Measurements from ENCODE around the gene SEZ6L.
A peak's percentile ranks its signal among the peaks of the same experiment; 100 is the strongest.

DNA sequence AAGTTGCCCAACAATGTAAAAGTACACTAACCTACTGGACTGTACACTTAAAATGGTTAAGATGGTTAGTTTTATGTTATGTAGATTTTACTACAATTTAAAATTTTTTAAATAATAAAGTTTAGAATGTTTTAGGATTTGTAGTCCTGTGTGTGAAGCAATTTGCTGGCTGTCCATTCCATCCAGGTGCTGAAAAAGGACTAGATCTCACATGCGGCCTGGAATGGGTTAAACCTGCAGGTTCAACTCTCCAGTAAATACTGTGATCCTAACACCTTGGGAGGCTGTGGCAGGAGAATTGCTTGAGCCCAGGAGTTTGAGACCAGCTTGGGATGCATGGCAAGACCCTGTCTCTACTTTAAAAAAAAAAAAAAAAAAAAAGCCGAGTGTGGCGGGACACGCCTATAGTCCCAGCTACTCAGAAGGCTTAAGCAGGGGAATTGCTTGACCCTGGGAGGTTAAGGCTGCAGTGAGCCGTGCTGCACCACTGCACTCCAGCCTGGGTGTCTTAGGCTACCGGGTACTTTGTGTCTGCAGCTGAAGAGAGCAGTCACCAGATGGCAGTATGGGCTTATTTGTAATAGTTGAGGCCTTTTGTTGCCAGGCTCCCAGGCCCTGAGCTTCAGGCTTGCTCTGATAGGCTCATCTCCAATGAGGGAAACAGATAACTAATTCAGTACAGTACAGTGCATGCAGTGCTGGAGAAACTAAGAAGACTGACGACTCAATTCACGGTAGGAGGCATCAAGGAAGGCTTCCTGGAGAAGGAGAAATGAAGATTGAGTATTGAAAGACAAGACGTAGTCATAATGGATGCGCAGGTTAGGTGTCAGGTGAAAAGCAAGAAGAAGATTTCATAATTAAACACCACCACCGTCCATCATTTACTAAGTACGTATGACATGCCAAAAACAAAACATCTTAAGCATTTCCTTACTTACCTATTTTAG lies 195.1 kb downstream of the SEZ6L start:
- TF ChIP-seq, protein P1, sequence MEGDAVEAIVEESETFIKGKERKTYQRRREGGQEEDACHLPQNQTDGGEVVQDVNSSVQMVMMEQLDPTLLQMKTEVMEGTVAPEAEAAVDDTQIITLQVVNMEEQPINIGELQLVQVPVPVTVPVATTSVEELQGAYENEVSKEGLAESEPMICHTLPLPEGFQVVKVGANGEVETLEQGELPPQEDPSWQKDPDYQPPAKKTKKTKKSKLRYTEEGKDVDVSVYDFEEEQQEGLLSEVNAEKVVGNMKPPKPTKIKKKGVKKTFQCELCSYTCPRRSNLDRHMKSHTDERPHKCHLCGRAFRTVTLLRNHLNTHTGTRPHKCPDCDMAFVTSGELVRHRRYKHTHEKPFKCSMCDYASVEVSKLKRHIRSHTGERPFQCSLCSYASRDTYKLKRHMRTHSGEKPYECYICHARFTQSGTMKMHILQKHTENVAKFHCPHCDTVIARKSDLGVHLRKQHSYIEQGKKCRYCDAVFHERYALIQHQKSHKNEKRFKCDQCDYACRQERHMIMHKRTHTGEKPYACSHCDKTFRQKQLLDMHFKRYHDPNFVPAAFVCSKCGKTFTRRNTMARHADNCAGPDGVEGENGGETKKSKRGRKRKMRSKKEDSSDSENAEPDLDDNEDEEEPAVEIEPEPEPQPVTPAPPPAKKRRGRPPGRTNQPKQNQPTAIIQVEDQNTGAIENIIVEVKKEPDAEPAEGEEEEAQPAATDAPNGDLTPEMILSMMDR (IDR thresholded peaks at IDR 0.05) = peak; percentile 44 to 60 (median 50)
- TF ChIP-seq POLR2AphosphoS5 (IDR thresholded peaks at IDR 0.05) = no peak
- no peak for TF ChIP-seq POLR2A (IDR thresholded peaks at IDR 0.05; ENCODE audit: low read depth)
- TF ChIP-seq EP300 (IDR thresholded peaks at IDR 0.05) = no peak
